ENCODE data around the gene TGM6.

TGM6 gene

DNA sequence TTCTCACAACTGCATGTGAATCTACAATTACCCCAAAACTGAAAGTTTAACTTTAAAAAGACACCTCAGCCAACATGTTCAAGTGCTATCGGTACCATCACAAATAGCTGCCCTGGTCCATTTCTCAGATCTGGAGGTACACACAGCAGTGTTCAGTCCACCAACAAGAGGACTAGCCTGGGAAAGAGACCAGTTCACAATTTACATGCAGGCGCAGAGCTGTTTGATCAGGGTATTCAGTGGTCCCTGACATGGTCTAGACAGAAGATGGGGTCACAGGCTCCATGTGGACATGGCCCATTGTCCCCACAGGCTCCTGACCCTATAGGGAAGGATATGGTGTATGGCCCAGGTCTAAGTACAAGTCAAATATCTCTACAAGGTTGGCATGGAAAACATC is 15.6 kb upstream of the TGM6 start:
- DNase-seq = no peak

DNA sequence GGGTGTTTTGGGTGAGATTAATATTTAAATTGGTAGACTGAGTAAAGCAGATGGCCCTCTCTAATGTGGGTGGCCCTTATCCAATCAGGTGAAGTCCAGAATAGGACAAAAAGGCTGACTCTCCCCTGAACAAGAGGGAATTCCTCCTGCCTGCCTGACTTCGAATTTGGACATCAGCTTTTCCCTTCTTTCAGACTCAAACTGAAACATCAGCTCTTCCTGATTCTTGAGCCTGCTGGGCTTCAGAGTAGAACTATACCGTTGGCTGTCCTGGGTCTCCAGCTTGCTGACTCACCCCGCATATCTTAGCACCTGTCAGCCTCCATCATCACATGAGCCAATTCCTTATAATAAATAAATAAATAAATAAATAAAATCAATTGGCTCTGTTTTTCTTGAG is 15.0 kb upstream of the TGM6 start:
- no peak for DNase-seq

DNA sequence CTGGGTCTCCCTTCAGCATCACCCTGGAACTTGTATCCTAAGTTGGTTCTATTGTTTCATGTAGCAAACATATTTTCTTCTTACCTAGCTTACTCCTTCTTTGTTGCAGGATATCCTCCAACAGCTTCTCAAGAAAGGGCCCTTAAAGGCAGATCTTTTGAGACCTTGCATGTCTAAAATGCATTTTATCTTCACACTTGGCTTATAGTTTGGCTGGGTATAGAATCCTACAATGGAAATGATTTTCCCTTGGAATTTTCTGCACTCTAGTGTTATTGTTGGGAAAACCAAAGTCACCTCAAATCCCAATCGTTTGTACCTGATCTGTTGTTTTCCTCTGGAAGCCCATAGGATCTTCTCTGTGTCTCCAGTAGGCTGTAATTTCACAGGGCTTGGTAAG is 12.1 kb upstream of the TGM6 start:
- DNase-seq = no peak

DNA sequence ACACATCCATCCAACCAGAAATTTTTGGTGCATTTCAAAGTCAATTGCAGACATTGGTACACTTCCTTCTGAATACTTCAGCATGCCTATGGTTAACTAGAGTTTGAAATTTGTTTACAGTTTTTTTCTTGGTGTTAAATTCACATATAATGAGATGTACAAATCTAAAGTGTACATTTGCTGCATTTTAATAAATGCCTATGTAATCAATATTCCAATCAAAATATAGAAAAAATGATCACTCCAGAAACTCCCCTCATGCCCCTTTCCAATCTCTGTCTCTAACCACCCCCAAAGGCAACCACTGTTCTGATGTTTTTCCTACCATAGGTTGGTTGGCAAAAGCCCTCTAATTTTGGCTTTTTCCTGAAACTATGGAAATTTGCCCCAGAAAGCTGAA is 7.6 kb upstream of the TGM6 start:
- DNase-seq = no peak

DNA sequence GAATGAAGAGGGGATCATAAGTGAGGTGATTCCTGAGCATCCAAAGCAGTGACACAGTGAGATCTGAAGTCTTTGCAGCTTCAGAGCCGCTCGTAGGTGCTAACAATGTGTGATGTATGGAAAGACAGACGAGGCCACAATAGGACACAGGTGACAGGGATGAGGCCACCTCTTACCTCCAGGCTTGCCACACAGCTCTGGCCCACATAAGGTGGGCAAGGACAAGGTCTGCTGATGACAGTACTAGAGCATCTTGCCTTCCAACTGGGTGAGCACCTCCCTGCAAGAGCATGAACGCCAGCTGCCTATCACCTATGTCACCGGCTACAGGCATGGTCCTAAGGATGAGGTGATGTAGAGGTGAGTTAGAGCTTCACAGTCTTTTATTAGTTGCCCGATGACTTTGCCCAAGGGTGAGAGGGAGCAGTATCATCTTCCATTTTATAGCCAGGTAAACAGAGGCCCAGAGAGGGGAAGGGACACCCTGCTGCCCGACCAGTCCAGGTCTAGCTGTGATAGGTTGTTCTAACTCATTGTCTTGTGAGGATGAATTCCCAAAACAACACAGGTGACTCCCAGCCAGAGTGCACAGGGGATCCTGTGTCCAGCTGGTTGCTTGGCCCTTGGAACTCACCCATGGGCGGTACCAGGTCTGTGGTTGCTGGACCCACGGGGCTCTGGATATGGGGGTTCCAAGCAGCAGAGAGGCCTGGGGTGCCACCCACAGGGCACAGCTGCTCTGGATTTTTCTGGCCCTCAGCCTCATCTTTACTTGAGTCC is 6.2 kb upstream of the TGM6 start:
- no peak for DNase-seq

DNA sequence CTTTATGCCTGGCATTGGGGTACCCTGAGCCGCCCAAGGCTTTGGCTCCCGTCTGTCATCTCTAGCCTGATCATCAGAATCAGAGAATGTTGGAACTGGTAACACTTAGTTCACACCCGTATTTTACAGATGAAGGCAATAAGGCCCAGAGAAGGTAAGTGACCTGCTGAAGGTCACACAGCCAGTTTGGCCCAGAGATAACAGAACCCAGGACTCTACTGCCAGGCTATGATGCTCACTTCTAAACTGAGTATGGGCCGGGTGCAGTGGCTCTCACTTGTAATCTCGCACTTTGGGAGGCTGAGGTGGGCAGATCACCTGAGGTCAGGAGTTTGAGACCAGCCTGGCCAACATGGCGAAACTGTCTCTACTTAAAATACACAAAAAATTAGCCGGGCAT is 1.8 kb upstream of the TGM6 start:
- no peak for DNase-seq

DNA sequence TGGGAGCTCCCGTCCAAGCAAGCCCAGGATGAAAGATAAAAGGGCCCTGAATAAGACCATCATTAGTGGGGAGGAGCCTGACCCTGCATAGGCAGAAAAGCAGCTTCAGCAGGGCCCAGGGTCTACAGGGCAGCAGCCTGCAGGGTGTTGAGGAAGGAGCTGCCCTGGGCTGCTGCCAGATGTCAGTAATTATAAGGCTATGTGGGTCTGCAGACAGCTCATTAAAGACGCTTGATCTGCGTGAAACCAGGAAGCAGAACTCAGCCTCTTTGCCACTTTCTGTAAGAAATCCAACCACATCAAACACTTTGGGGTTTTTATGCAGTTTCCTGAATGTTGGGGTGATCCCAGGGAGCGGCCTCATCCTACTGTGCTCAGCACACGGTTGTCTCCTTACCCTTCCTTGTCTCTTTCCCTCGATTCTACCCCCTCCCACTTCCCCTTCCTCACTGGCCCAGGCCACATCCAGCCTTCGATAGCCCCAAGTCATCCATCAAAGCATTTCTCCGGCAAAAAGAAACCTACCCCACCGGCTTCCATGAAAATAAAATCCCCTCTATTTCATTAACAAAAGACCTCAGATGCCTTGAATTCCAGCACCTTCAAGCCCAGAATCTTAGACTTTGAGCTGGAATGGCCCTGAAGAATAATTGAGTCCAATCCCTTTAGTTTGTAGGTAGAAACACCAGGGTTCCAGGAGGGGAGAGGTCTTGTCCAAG is 1.0 kb upstream of the TGM6 start:
- peak; percentile 57 for DNase-seq

DNA sequence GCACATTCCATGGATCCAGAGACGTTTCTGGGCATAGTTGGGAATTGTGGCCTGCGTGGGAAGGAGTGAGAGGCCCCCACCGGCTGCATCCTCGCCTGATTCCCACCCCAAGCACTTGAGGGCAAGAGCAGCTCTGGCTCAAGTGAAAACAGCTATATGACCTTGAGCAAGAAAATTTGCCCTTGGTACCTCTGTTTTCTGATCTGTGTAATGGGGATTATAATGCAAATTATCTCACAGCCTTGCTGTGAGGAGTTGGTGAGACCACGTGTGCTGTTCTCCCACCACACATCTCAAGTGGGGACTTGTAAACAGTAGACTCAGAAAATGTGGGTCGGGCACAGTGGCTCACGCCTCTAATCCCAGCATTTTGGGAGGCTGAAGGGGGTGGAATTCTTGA is 602 bp downstream of the TGM6 start:
- DNase-seq = no peak

DNA sequence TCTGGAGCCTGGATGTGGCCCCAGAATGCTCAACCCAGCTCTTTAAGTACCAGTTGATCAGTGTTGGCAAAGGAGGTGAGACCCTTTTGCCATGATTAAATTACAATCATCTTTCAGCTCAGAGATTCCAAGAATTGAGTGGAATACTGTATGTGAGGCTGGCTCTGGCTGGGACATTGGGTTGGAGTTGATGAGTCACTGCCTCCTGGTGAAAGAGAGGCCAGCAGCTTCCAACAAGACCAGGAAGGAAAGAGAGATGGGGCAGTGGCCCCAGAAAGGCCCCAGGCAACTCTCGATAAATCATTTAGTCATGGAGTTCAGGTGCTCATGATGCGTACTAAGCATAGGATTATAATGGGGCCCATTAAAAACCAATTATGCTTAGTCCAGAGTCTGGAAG is 2.1 kb downstream of the TGM6 start:
- no peak for DNase-seq

DNA sequence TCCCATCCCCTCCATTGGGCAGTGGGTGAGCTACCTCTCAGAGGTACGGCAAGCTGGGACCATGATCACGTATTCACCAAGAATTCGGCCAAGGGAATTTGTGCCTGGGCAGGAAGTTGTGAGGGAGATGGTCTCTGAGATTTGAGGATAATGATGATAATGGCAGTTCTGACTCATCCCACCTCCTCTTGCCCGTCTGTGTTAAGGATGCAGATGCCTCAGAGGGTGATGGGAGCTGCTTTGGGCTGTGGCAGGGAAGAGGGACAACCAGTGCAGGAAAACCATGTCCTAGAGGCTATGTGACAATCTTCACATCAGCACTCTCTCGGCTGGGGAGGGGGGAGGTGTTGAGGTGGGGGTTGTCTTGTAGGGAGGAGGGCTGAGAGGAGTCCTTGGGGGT is 4.3 kb downstream of the TGM6 start:
- no peak for DNase-seq

DNA sequence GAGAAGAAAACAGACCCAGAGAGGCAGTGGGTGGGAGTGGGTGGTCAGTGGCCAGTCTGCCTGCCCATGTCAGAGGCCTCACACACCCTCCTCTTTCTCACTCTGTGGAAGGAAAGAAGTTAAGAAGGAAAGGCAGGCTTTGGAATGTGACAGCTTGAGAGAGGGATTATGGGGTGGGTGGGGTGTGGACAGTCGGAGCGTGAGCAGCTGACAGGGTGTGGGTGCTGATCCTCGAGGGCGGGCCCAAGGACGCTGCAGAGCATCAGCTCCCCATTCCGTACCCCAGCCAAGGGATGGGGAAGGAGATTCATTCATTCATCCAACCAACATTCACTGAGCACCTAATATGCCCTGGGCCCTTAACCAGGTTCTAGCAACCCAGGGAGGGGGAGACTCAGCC is 4.8 kb downstream of the TGM6 start:
- DNase-seq = no peak

DNA sequence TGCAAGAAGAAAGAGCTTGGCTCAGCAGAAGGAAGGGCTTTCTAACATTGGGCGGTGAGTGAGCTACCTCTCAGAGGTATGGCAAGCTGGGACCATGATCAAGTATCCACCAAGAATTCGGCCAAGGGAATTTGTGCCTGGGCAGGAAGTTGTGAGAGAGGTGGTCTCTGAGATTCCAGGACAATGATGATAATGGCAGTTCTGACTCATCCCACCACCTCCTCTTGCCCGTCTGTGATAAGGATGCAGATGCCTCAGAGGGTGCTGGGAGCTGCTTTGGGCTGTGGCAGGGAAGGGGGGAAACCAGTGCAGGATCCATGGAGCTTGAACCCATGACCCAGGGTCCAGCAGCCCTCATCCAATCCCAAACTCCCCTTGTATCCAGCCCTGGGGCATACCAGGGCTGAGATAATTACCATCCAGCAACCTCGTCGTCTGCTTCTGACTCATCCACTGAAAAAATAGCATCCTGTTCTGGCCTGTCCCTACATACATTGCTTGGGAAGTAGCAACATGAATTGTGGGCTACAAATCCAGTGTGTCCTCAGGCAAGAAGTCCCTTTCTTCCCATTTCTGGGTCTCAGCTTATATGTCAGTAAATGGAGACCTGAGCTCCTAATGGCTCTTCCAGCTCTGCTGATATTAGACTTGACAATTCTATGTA is 5.9 kb downstream of the TGM6 start:
- DNase-seq = no peak

DNA sequence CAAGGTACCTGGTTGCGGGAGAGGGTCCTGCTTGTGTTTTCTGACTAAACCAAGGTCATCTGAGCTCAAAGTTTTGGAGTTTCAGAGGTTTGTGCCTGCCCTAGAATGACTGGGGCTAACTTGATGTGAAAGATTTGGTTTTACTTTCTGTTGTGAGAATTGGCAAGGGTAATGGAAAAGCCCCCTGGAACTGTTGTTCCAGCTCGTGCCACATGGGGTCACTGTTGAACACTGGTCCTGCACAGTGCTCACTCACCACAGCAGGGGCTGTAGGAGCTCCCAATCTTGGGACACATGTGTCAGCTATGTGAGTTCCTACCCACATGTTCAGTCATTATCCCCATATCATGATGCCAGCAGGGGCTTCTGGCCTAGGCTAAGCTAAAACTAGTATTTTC is 6.5 kb downstream of the TGM6 start:
- peak; percentile 67 for DNase-seq

DNA sequence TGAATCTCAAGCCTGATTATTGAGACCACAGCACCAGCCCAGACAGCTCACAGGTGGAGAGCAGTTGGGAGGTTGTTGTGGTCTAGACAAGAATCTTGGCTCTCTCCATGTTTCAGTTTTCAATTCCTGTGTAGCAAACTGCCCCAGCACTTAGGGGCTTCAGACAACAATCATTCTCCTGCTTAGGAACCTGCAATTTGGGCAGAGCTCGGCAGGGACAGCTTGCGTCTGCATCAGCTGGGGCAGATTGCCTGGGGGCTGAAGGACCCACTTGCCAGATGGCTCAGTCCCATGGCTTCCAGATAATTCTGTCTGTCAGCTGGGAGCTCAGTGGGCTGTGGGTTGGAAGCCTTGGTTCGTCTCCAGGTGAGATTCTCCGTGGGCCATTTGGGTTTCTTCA is 6.9 kb downstream of the TGM6 start:
- no peak for DNase-seq

DNA sequence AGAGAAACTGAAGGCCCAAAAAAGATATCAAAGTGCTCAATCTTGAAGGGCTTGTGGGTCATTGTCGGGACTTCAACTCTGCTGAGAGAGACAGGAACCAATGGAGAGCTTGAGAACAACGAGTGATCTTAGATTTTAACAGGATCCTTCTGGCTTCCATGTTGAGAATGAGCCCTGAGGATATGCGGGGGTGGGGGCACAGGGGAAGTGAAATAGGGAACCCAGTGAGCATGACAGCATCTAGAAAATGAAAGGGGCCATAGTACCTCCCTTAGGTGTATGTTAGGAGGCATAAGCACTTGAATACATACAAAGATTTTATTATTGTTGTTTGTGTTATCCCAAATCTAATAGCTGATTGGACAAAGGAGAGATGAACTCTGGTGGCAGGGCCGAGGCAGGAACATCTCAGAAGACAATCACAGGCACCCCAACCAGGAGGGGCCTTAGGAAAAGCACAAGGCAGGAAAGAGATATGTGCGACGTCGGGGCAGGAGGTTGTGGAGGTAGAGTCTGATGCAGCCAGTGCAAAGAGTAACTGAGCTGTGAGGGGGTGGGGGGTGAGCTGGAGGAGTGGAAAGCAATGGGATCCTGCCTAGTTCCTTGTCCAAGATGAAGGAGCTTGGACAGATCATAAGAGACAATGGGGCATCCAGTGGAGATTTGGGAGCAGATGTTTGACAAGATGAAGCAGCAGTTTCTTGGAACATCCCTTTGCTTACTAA is 10.4 kb downstream of the TGM6 start:
- DNase-seq = no peak

DNA sequence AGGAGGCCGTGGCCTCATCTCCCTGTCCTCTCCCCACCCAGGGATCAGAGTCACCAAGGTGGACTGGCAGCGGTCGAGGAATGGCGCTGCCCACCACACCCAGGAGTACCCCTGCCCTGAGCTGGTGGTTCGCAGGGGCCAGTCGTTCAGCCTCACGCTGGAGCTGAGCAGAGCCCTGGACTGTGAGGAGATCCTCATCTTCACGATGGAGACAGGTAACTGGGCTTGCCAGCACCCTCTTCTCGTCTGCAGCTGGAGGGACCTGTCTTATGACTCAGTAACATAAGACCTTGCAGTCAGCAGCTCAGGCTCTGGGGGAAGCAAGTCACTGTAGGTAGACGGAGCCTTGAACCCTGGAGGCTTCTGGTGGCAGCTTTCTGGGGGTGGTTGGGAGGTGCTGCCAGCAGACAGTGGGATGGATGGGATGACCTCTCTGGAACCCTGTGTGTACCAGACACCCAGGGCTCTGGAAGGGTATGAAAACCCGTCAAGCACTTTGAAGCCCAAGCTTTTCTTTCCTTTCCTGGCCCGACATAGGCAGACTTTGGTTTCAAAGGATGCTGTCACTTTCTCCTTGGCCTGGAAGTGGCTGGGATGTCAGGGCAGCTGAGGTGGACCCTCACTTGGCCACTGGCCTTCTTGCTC is 13.8 kb downstream of the TGM6 start:
- DNase-seq = no peak

DNA sequence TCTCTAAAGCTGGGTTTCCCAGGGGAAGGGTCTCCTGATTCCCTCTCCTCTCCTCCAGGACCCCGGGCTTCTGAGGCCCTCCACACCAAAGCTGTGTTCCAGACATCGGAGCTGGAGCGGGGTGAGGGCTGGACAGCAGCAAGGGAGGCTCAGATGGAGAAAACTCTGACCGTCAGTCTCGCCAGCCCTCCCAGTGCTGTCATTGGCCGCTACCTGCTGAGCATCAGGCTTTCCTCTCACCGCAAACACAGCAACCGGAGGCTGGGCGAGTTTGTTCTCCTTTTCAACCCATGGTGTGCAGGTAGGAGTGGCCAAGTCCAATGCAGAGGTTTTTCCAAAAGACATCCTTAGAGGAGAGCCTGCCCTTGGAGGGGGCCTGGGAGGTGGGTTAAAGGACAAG is 14.4 kb downstream of the TGM6 start:
- no peak for DNase-seq

DNA sequence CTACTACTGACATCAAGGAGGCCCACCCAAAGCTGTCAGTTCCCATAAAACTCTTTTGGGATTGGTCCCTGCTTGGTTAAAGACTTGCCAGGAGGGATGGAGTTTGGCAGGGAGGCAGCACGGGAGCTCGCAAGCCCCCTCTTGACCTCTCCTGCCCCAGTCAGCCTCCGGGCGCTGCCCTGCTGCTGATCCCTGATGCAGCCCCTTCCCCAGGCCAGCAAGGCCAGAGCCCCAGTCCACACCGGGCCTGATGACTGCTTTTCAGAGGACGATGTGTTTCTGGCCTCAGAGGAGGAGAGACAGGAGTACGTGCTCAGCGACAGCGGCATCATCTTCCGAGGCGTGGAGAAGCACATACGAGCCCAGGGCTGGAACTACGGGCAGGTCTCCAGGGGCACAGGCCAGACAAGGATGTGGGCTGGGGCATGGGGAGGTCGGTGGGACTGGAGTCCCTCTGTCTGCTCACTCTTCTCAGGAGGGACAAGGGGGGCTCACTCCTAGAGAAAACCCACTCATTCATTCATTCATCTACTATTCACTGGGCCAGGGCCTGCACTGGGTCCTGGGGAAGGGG is 15.6 kb downstream of the TGM6 start:
- no peak for DNase-seq

DNA sequence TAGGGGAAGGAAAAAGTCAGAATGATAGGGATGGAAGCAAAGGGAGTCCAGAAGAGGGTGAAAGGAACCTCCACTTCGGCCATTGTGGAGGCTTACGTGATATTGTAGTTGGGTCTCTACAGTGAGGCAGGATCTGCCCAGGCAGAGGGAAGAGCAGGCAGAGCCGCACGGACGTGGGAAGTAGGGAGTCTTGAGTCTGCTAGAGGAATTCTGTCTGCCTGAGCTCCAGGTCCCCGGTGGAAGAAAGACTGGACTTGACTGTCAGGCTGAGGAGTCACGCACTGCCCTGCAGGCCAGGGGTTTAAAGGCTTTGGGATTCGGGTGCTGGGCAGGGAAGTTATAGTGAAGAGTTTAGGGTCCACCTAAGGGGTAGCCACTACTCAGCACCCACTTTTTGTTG is 16.4 kb downstream of the TGM6 start:
- DNase-seq = no peak

DNA sequence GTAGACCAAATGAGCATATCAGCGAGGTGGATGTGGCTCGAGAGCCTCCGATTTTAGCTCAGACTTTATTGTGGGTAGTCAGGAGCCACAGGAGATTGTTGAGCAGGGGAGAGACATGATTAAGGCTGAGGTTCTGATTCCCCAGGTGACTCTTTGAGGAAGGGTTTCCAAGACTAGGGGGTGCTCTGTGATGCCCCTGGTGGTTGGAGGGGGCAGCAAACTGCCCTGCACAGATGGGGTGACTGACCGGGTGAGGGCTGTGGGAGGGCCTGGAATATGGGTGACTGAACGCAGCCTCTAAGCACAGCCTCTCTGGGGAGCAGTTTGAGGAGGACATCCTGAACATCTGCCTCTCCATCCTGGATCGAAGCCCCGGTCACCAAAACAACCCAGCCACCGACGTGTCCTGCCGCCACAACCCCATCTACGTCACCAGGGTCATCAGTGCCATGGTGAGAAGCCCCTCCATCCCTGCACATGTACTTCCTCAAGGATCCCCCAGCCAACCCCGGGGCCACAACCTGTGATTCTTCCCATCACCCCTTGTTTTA is 17.0 kb downstream of the TGM6 start:
- DNase-seq = no peak

DNA sequence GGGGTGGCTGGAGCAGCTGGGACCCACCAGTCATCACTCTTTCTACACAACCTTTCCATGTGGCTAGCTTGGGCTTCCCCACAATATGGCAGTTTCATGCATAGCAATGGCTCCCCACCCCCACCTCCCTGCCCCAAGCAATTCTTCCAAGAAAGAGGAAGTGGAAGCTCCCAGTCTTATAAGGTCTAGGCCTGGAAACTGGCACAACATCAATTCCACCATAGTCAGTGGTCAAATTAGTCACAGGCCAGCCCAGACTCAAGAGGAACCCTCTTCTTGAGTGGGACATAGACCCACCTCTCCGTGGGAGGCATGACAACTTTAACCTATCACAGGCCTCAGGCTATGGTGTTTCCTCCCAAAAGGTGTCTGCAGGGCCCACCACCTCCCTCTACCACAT is 17.7 kb downstream of the TGM6 start:
- DNase-seq = peak; percentile 28

DNA sequence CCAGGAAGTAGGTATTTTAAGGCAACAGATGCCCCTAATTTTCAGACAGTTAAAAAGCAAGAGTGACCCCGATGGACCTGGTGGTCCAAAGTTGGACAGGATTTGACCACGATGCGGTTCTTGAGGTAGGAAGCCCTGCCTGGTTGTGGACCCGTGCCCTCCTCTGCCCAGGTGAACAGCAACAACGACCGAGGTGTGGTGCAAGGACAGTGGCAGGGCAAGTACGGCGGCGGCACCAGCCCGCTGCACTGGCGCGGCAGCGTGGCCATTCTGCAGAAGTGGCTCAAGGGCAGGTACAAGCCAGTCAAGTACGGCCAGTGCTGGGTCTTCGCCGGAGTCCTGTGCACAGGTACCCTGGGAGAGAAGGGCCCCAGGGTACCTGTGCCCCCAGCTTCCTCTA is 18.7 kb downstream of the TGM6 start:
- no peak for DNase-seq
